ENCODE data around the gene TTC31. TPM values are rescaled to one million over a fixed set of nuclear protein-coding genes. Genes with fewer than 3 reads are reported as not detected.

Gene TTC31
- total RNA-seq, 1 donor from 2014 or later: 23.8 TPM

DNA sequence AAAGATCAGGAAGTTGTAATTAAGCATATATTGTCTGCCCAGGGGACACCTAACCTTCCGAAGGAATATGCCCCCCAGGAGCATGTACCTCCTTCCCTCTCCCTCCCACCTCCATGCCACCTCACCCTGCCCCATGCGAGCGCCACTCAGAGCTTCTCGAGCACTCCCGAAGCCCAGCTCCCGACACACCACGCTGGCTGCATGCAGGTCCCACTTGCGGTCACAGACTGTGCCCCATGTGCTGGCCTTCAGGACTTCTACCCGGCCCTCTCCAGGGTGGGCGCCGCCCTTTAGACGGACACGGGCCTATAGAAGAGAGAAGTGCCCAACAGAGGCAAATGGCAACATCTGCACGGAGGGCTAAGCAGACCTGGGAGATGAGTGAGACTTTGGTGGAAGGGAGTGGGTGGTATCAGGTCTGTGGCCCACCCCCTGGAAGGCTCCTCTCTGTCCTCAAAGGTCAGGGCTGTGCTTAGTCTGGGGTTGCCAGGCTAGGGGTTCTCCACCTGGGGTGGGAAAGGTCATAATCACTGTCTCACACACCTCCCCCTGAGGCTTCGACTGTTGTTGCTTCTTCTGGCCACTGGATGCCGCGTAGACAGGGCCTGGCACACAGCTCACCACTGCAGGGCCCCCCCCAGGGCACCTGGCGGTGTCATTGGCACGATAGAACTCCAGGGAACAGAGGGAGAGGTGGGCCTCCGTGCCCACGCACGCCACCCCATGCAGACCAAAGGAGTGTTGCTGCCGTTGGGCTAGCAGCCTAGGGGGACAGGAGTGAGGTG, 53.5 kb downstream of the TTC31 start:
- peaks cover 11% of the 10 kb centered on the region for H3K9me3 Mint-ChIP-seq (ENCODE audit: unreplicated experiment)

DNA sequence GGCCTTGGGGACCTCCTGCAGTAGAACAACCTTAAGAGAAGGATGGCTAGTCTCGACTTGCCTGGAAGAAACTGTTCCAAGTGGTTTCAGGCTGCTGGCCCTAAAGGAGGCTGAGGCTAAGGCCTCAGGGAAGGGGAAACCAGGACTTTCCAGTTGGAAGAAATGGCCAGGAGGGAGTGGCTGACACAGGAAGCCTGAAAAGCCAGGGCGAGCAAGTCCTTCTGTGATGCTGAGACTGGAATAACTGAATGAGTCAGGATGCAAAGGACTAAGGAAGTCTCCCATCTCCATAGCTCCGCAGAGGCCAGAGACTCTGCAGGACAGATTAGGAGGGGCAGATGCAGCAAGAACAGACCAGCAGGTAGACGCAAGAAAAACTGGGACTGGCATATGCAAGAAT, 54.3 kb downstream of the TTC31 start:
- peaks cover 5% of the 10 kb centered on the region for H3K36me3 Mint-ChIP-seq (ENCODE audit: unreplicated experiment)
- peaks cover 8% of the 10 kb centered on the region for H3K9me3 Mint-ChIP-seq (ENCODE audit: unreplicated experiment)
- no peak for DNase-seq
- no peak overlapping the region for H3K27ac Mint-ChIP-seq (ENCODE audit: unreplicated experiment)
- H3K27me3 Mint-ChIP-seq (ENCODE audit: unreplicated experiment): peaks cover 7% of the 10 kb centered on the region
- TF ChIP-seq CTCF (IDR thresholded peaks at IDR 0.05; ENCODE audit: partially characterized antibody, unreplicated experiment): no peak
- no peak overlapping the region for H3K4me3 Mint-ChIP-seq (ENCODE audit: unreplicated experiment)
- H3K4me1 Mint-ChIP-seq (ENCODE audit: low read depth, unreplicated experiment): peaks cover 7% of the 10 kb centered on the region

More for the DNA sequence above, 53.5 kb downstream of the TTC31 start:
- DNase-seq: no peak
- H3K4me3 Mint-ChIP-seq (ENCODE audit: unreplicated experiment): no peak overlapping the region
- peaks cover 5% of the 10 kb centered on the region for H3K36me3 Mint-ChIP-seq (ENCODE audit: unreplicated experiment)
- peaks cover 15% of the 10 kb centered on the region for H3K4me1 Mint-ChIP-seq (ENCODE audit: low read depth, unreplicated experiment)
- peaks cover 7% of the 10 kb centered on the region for H3K27me3 Mint-ChIP-seq (ENCODE audit: unreplicated experiment)
- H3K27ac Mint-ChIP-seq (ENCODE audit: unreplicated experiment): no peak overlapping the region
- TF ChIP-seq CTCF (IDR thresholded peaks at IDR 0.05; ENCODE audit: partially characterized antibody, unreplicated experiment): no peak

- no peak for DNase-seq
- no peak overlapping the region for H3K27ac Mint-ChIP-seq (ENCODE audit: unreplicated experiment)
- no peak for TF ChIP-seq CTCF (IDR thresholded peaks at IDR 0.05; ENCODE audit: partially characterized antibody, unreplicated experiment)
- H3K4me1 Mint-ChIP-seq (ENCODE audit: low read depth, unreplicated experiment): no peaks in the 10 kb centered on the region
- H3K4me3 Mint-ChIP-seq (ENCODE audit: unreplicated experiment): no peak overlapping the region
- H3K36me3 Mint-ChIP-seq (ENCODE audit: unreplicated experiment): peaks cover 11% of the 10 kb centered on the region
- peaks cover 6% of the 10 kb centered on the region for H3K9me3 Mint-ChIP-seq (ENCODE audit: unreplicated experiment)
- peaks cover 2% of the 10 kb centered on the region for H3K27me3 Mint-ChIP-seq (ENCODE audit: unreplicated experiment)
Measured at GRCh38 chr2:74538881-74539339, 56.0 kb downstream of the TTC31 start.

DNA sequence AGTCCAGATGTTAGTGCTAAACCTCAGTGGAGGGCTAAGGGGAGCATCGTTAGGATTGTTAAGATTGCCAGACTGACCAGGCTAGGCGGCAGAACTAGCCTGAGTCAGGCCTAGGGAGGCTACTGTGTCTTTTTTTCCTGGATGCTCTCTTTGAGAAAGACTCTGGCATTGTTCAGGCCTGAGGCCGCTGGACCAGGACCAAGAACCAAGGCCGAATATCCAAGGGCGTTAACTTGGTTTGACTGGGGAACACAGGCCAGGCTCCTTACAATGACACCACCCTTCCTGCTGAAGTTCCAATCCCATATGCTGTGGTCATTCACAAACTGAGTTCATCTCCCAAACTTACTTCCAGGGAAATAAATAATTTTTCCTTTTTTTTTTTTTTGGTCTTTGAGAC, 57.4 kb downstream of the TTC31 start:
- DNase-seq: no peak
- peaks cover 5% of the 10 kb centered on the region for H3K9me3 Mint-ChIP-seq (ENCODE audit: unreplicated experiment)
- H3K4me1 Mint-ChIP-seq (ENCODE audit: low read depth, unreplicated experiment): no peaks in the 10 kb centered on the region
- H3K27ac Mint-ChIP-seq (ENCODE audit: unreplicated experiment): no peak overlapping the region
- no peak for TF ChIP-seq CTCF (IDR thresholded peaks at IDR 0.05; ENCODE audit: partially characterized antibody, unreplicated experiment)
- peaks cover 3% of the 10 kb centered on the region for H3K27me3 Mint-ChIP-seq (ENCODE audit: unreplicated experiment)
- H3K36me3 Mint-ChIP-seq (ENCODE audit: unreplicated experiment): peaks cover 11% of the 10 kb centered on the region
- H3K4me3 Mint-ChIP-seq (ENCODE audit: unreplicated experiment): no peak overlapping the region

GRCh38 chr2:74542978-74543377, 60.1 kb downstream of the TTC31 start:
- H3K27me3 Mint-ChIP-seq (ENCODE audit: unreplicated experiment): peaks cover 4% of the 10 kb centered on the region
- no peak for TF ChIP-seq CTCF (IDR thresholded peaks at IDR 0.05; ENCODE audit: partially characterized antibody, unreplicated experiment)
- peaks cover 8% of the 10 kb centered on the region for H3K4me1 Mint-ChIP-seq (ENCODE audit: low read depth, unreplicated experiment)
- DNase-seq: no peak
- H3K36me3 Mint-ChIP-seq (ENCODE audit: unreplicated experiment): peaks cover 11% of the 10 kb centered on the region
- no peak overlapping the region for H3K4me3 Mint-ChIP-seq (ENCODE audit: unreplicated experiment)
- no peak overlapping the region for H3K27ac Mint-ChIP-seq (ENCODE audit: unreplicated experiment)
- peaks cover 7% of the 10 kb centered on the region for H3K9me3 Mint-ChIP-seq (ENCODE audit: unreplicated experiment)

All from glutamatergic neuron (in vitro differentiated cells).